ENCODE measurements around the gene CTNNA2. TPM values are rescaled to one million over a fixed set of nuclear protein-coding genes. Genes with fewer than 3 reads are reported as not detected.

Gene CTNNA2
- total and polyA plus RNA-seq, 9 of the 15 experiments (the other 6 are each of a cell fraction or from before 2014, with no cell fraction given): 0.03 to 0.40 (median 0.15) TPM

DNA sequence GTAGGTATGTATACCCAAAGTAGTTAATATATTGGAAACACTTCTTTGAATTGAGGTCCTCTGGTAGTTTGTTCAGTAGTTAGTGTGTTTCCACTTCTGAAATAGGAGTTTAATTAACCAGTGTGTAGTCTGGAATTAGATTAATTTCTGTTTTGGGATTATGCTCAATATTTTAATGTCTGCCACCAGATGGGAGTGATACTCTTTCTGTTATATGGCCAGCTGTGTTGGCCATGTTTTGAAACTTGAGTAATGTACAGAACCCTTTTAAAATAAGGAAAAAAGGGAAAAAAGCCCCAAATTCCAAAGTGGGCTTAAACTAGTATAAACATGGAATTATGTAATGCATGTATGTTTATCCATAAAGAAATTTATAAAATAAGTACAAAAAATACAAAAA lies 147.7 kb downstream of the CTNNA2 start:
- in situ Hi-C loops (cut with MboI): no loop called here
- DNase-seq (ENCODE audit: extremely low read depth in 1 of 4, low spot score in 3 of 4) (no peak), ATAC-seq (no peak), FAIRE-seq (no peak)
- Histone ChIP-seq H4K20me1 (replicated peaks; ENCODE audit: control insufficient read depth, insufficient read depth, low read length) (no peaks in the 10 kb centered on the region), H3K36me3 (ENCODE audit: control insufficient read depth, insufficient read depth, low read length) (no peaks in the 10 kb centered on the region), H3K9ac (ENCODE audit: insufficient read depth in 1 of 2, low read depth in 2 of 2, low read length in 2 of 2) (no peak overlapping the region), H3K79me2 (ENCODE audit: control insufficient read depth, insufficient read depth, low read length) (no peaks in the 10 kb centered on the region), H3K4me3 (no peak overlapping the region), H3K9me1 (ENCODE audit: control insufficient read depth, insufficient read depth, low read length) (no peaks in the 10 kb centered on the region), H3K4me2 (ENCODE audit: insufficient read depth, low read length) (no peak overlapping the region), H3K9me3 (replicated peaks; ENCODE audit: control insufficient read depth, insufficient read depth, low read depth, low read length) (no peaks in the 10 kb centered on the region), H2AFZ (ENCODE audit: low read depth, low read length) (no peak overlapping the region), H3K27ac (ENCODE audit: extremely low read depth, low read depth, low read length) (no peak overlapping the region), H3K4me1 (replicated peaks in 1 of 2; ENCODE audit: control insufficient read depth in 2 of 2, insufficient read depth in 2 of 2, low read length in 2 of 2) (no peaks in the 10 kb centered on the region), H3K27me3 (ENCODE audit: control insufficient read depth in 2 of 2, insufficient read depth in 2 of 2, low read length in 2 of 2) (no peaks in the 10 kb centered on the region)
- ChIA-PET POLR2A (no interaction called here), CTCF (ENCODE audit: low intra/inter-chr PET ratio) (no interaction called here)
- BruUV-seq (replicated peaks): no TSS peak
- no peak for TF ChIP-seq RB1 (IDR thresholded peaks at IDR 0.05; ENCODE audit: low read depth)
- intact Hi-C loops (cut with micrococcal nuclease): no loop called here

DNA sequence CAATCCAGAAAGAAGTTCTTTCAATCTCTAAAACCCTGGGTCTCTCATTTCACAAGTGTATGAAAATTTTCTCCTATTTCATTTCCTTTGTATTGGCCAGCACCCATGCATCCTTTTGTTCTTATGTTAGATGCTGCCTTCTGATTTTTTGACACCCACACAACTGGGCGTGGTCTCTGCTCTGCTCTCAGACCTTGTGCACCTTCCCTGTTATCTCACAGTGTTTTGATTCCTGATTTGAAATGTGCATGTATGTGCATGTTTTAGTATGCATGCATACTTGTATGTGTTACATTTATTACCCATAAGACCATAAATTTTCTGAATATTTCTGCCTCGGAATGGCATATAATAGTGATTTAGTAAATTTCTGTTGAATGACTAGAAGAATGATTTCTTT lies 152.2 kb downstream of the CTNNA2 start:
- 0% methylated on average over 2 of the region's 2 CpGs for WGBS (ENCODE audit: insufficient coverage, low coverage, missing lambda C conversion rate)
- no peak overlapping the region for H3K4me3 ChIP-seq
- DNase-seq (ENCODE audit: extremely low read depth in 1 of 4, low spot score in 3 of 4) (no peak), ATAC-seq (no peak), FAIRE-seq (no peak)
- in situ Hi-C loops (cut with MboI) (no loop called here), intact Hi-C loops (cut with micrococcal nuclease) (no loop called here)
- H3K79me2 ChIP-seq (ENCODE audit: control insufficient read depth, insufficient read depth, low read length): no peaks in the 10 kb centered on the region
- no peaks in the 10 kb centered on the region for H3K4me1 ChIP-seq (replicated peaks in 1 of 2; ENCODE audit: control insufficient read depth in 2 of 2, insufficient read depth in 2 of 2, low read length in 2 of 2)
- no peaks in the 10 kb centered on the region for H4K20me1 ChIP-seq (replicated peaks; ENCODE audit: control insufficient read depth, insufficient read depth, low read length)
- no peaks in the 10 kb centered on the region for H3K27me3 ChIP-seq (ENCODE audit: control insufficient read depth in 2 of 2, insufficient read depth in 2 of 2, low read length in 2 of 2)
- H3K27ac ChIP-seq (ENCODE audit: extremely low read depth, low read depth, low read length): no peak overlapping the region
- ChIA-PET POLR2A (no interaction called here), CTCF (ENCODE audit: low intra/inter-chr PET ratio) (no interaction called here)
- H3K4me2 ChIP-seq (ENCODE audit: insufficient read depth, low read length): no peak overlapping the region
- no TSS peak for BruUV-seq (replicated peaks)
- no peak overlapping the region for H3K9ac ChIP-seq (ENCODE audit: insufficient read depth in 1 of 2, low read depth in 2 of 2, low read length in 2 of 2)
- no peaks in the 10 kb centered on the region for H3K9me1 ChIP-seq (ENCODE audit: control insufficient read depth, insufficient read depth, low read length)
- H3K36me3 ChIP-seq (ENCODE audit: control insufficient read depth, insufficient read depth, low read length): no peaks in the 10 kb centered on the region
- TF ChIP-seq, protein P1, sequence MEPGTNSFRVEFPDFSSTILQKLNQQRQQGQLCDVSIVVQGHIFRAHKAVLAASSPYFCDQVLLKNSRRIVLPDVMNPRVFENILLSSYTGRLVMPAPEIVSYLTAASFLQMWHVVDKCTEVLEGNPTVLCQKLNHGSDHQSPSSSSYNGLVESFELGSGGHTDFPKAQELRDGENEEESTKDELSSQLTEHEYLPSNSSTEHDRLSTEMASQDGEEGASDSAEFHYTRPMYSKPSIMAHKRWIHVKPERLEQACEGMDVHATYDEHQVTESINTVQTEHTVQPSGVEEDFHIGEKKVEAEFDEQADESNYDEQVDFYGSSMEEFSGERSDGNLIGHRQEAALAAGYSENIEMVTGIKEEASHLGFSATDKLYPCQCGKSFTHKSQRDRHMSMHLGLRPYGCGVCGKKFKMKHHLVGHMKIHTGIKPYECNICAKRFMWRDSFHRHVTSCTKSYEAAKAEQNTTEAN (CRISPR knock-in tag; IDR thresholded peaks at IDR 0.05): no peak
- TF ChIP-seq EP400 (IDR thresholded peaks at IDR 0.05): no peak
- TF ChIP-seq CC2D1A (IDR thresholded peaks at IDR 0.05): no peak
- no peak for TF ChIP-seq RBBP5 (IDR thresholded peaks at IDR 0.05; ENCODE audit: borderline replicate concordance, insufficient read depth, low read length, poor library complexity, severe bottlenecking)
- no peak for TF ChIP-seq CBX3 (IDR thresholded peaks at IDR 0.05; ENCODE audit: borderline replicate concordance in 1 of 2, low read length in 2 of 2)
- TF ChIP-seq ZZZ3 (IDR thresholded peaks at IDR 0.05): no peak
- TF ChIP-seq, protein P2, sequence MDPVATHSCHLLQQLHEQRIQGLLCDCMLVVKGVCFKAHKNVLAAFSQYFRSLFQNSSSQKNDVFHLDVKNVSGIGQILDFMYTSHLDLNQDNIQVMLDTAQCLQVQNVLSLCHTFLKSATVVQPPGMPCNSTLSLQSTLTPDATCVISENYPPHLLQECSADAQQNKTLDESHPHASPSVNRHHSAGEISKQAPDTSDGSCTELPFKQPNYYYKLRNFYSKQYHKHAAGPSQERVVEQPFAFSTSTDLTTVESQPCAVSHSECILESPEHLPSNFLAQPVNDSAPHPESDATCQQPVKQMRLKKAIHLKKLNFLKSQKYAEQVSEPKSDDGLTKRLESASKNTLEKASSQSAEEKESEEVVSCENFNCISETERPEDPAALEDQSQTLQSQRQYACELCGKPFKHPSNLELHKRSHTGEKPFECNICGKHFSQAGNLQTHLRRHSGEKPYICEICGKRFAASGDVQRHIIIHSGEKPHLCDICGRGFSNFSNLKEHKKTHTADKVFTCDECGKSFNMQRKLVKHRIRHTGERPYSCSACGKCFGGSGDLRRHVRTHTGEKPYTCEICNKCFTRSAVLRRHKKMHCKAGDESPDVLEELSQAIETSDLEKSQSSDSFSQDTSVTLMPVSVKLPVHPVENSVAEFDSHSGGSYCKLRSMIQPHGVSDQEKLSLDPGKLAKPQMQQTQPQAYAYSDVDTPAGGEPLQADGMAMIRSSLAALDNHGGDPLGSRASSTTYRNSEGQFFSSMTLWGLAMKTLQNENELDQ (CRISPR knock-in tag; IDR thresholded peaks at IDR 0.05; ENCODE audit: borderline replicate concordance): no peak
- TF ChIP-seq RBFOX2 (IDR thresholded peaks at IDR 0.05; ENCODE audit: low read depth, low read length): no peak
- TF ChIP-seq RBM14 (IDR thresholded peaks at IDR 0.05; ENCODE audit: borderline replicate concordance, insufficient read depth, low read depth, low read length): no peak
- TF ChIP-seq ZKSCAN3 (CRISPR knock-in tag; IDR thresholded peaks at IDR 0.05): no peak
- no peak for TF ChIP-seq PHB2 (IDR thresholded peaks at IDR 0.05; ENCODE audit: low read depth)
- no peak for TF ChIP-seq TAF15 (IDR thresholded peaks at IDR 0.05; ENCODE audit: low read depth, low read length)
- TF ChIP-seq ZFP1 (CRISPR knock-in tag; IDR thresholded peaks at IDR 0.05): no peak
- no peak for TF ChIP-seq ZC3H11A (IDR thresholded peaks at IDR 0.05; ENCODE audit: low read depth, low read length)
- H3K9me3 ChIP-seq (replicated peaks; ENCODE audit: control insufficient read depth, insufficient read depth, low read depth, low read length): no peaks in the 10 kb centered on the region
- no peak overlapping the region for H2AFZ ChIP-seq (ENCODE audit: low read depth, low read length)

Measured in K562 (cell line).